Measurements from ENCODE around the gene WDFY4. TPM values are rescaled to one million over a fixed set of nuclear protein-coding genes. Genes with fewer than 3 reads are reported as not detected.

WDFY4 gene
- total and polyA plus RNA-seq, 2 of the 13 experiments (the other 11 are each of a cell fraction or from before 2014, with no cell fraction given) = not detected

GRCh38 chr10:48844616-48845015 lies 159.9 kb downstream of the WDFY4 start (continued):
- no peak for TF ChIP-seq THAP9 (CRISPR knock-in tag; IDR thresholded peaks at IDR 0.05; ENCODE audit: borderline replicate concordance)

- in situ Hi-C loops (cut with HindIII; ENCODE audit: extremely low pct_ligation_motif_present, low pct_unique_long_range_greater_than_20kb) (no loop called here), intact Hi-C loops (cut with micrococcal nuclease; ENCODE audit: unreplicated experiment) (no loop called here)
- FAIRE-seq = no peak
- POLR2A ChIA-PET = no interaction called here
- H3K4me1 ChIP-seq (ENCODE audit: insufficient read depth, low read length) = no peaks in the 10 kb centered on the region
- H3K4me2 ChIP-seq (ENCODE audit: low read depth, low read length) = no peak overlapping the region
- 2% methylated on average over 2 of the region's 2 CpGs for WGBS (ENCODE audit: low lambda C conversion rate)
- no peak overlapping the region for H2AFZ ChIP-seq (ENCODE audit: low read length)
- H3K9ac ChIP-seq (ENCODE audit: insufficient read depth, low read depth, low read length) = no peak overlapping the region
- TF ChIP-seq ZNF839 (CRISPR knock-in tag; IDR thresholded peaks at IDR 0.05; ENCODE audit: borderline replicate concordance) (no peak), ZNF550 (CRISPR knock-in tag; IDR thresholded peaks at IDR 0.05; ENCODE audit: borderline replicate concordance) (no peak), STAT5B (CRISPR knock-in tag; IDR thresholded peaks at IDR 0.05) (no peak), GATAD2A (CRISPR knock-in tag; IDR thresholded peaks at IDR 0.05) (no peak), ZNF883 (CRISPR knock-in tag; IDR thresholded peaks at IDR 0.05; ENCODE audit: not compliant biosample characterization) (no peak), ZNF350 (CRISPR knock-in tag; IDR thresholded peaks at IDR 0.05; ENCODE audit: borderline replicate concordance, low read depth) (no peak), MNT (IDR thresholded peaks at IDR 0.05) (no peak)
- DNase-seq (ENCODE audit: low spot score) = no peak
- no peaks in the 10 kb centered on the region for H3K79me2 ChIP-seq (ENCODE audit: insufficient read depth, low read length)
- BruUV-seq (replicated peaks) = no TSS peak
- H3K9me3 ChIP-seq (ENCODE audit: low read length) = no peaks in the 10 kb centered on the region
- no peak overlapping the region for H3K27ac ChIP-seq (ENCODE audit: extremely low read length, insufficient read depth, low read length)
- H3K36me3 ChIP-seq (replicated peaks in 1 of 2; ENCODE audit: control insufficient read depth in 1 of 2, insufficient read depth in 2 of 2, low read length in 2 of 2) = no peaks in the 10 kb centered on the region
- CTCF ChIA-PET (ENCODE audit: low intra/inter-chr PET ratio, low total read pairs) = no interaction called here
- no peak for ATAC-seq
- no peak overlapping the region for H3K4me3 ChIP-seq (replicated peaks in 1 of 3; ENCODE audit: insufficient read depth in 1 of 3, low read depth in 2 of 3, low read length in 3 of 3)
- H3K27me3 ChIP-seq (ENCODE audit: control insufficient read depth in 1 of 2, insufficient read depth in 2 of 2, low read length in 2 of 2) = peaks cover 1 to 23% of the 10 kb centered on the region in 2 experiments; a peak in 2 of 5 replicates
- no peaks in the 10 kb centered on the region for H4K20me1 ChIP-seq (ENCODE audit: insufficient read depth, low read length)
These were observed 160.8 kb downstream of the WDFY4 start for GRCh38 chr10:48845512-48845911.

Data from HepG2 (cell line).